Tibial nerve (tissue), 4 donors: ENCODE results near the gene FLT3. TPM values are rescaled to one million over a fixed set of nuclear protein-coding genes. Genes with fewer than 3 reads are reported as not detected.

Source experiments
- DNase-seq, 2 donors: peaks; one replicate each; pipeline ENCODE4 v3.0.0-alpha.2; 2019; ENCODE audit warnings: low spot score in 2 of 2
- H3K27ac ChIP-seq, 4 donors: fragments of 200-600 bp; sonication (generic) in 3 of 4; one replicate each; pipeline ENCODE4 v1.5.1; 2017 to 2019; ENCODE audit warnings: mild to moderate bottlenecking in 1 of 4
- H3K27me3 ChIP-seq, 2 donors: fragments of 200-600 bp; sonication (generic) in 1 of 2; one replicate each; pipeline versions ENCODE4 v1.5.1 to v1.6.0; 2017 to 2019
- H3K36me3 ChIP-seq, 3 donors: fragments of 200-600 bp; sonication (generic); one replicate each; pipeline ENCODE4 v1.5.1; 2018 to 2019
- H3K4me1 ChIP-seq, 4 donors: fragments of 200-600 bp; sonication (generic) in 3 of 4; one replicate each; pipeline ENCODE4 v1.5.1; 2017 to 2019
- H3K4me3 ChIP-seq, 4 donors: fragments of 200-600 bp; sonication (generic) in 3 of 4; one replicate each; pipeline ENCODE4 v1.5.1; 2017 to 2019; ENCODE audit warnings: mild to moderate bottlenecking in 1 of 4, moderate library complexity in 1 of 4
- H3K9me3 ChIP-seq, 4 donors: fragments of 200-600 bp; sonication (generic) in 3 of 4; one replicate each; pipeline ENCODE4 v1.5.1; 2017 to 2019
- EP300 ChIP-seq, 2 donors: sonication (generic); formaldehyde crosslinking; IDR thresholded peaks; one replicate each; pipeline ENCODE4 v1.6.1; 2017; ENCODE audit warnings: antibody characterized with exemption in 2 of 2, mild to moderate bottlenecking in 1 of 2
- POLR2A ChIP-seq, 2 donors: fragments of 450-650 bp; IDR thresholded peaks; one replicate each; pipeline ENCODE4 v1.6.1; 2017; ENCODE audit warnings: antibody characterized with exemption in 2 of 2, mild to moderate bottlenecking in 2 of 2, moderate library complexity in 2 of 2
- WGBS, 2 donors: methylation state at CpG; one replicate each; pipeline ENCODE4 v1.1.5; 2018; 5-methylcytosine and 5-hydroxymethylcytosine counted together
- total RNA-seq, 4 donors: library from RNA; depleted of rRNA; stranded (reverse); fragments of >200 nt; gene quantifications; one replicate each; pipeline ENCODE4 v1.1.0, GENCODE V29; 2016
- TF ChIP-seq, protein P1 (sequence below), 5 experiments: fragments of 200-600 bp in 3 of 5; fragments of 450-650 bp in 2 of 5; sonication (generic) in 3 of 5; IDR thresholded peaks; one replicate each; pipeline ENCODE4 v1.5.1; 2016 to 2019; ENCODE audit warnings: antibody characterized with exemption in 5 of 5, mild to moderate bottlenecking in 3 of 5, moderate library complexity in 2 of 5

The FLT3 gene
- total RNA-seq, 4 donors from 2014 or later = 0.20 to 0.42 (median 0.22) TPM; not detected in 1

DNA sequence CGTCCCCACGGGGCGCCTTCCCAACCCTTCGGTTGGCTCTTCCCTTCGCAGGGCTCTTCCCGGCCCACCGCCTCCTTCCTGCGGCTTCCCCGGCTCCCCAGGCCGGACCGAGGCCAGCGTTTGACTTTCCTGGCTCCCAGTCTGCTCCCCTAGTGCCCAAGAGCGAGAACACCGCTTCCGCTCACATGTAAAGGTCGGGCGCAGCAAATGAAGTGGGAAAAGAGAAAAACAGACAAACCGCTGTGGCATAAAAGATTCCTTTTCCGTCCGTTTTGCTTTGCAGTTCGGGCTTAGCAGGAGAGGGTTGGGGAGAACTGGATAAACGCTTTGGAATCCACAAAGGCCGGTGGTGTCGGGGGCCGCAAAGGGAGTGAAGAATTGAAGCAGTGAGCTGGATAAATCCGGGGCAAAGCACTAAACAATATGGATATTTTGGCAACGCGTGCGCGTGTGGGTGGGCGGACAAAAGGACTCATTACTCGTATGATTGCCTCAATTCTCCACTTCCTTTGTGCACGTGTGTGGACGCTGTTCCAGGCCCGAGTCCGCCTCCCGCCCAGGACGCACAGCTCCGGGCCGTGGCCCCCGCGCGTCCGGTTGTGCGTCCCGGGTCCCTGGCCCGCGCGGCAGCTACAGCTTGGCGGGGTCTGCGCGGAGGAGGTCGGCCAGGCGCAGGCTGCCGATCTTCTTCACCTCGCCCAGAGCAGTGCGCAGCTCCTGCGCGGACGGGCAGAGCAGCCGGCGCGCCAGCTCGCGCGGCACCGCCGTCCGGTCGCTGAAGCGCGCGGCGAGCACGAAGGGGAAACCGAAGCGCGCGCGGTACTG, 122.7 kb downstream of the FLT3 start:
- 2% methylated on average over 41 to 68 of the region's 80 CpGs for WGBS, 2 donors
- Histone ChIP-seq H3K9me3 (no peaks in the 10 kb centered on the region), H3K36me3 (no peaks in the 10 kb centered on the region), H3K27me3 (peaks cover 4 to 98% of the 10 kb centered on the region in 2 donors), H3K27ac (peak overlapping the region in 1 of 4 donors; percentile 60), H3K4me1 (peaks cover 0 to 46% (median 17%) of the 10 kb centered on the region in 4 donors), H3K4me3 (peak overlapping the region in 2 of 4 donors; percentile 14 to 27)
- no peak for DNase-seq
- TF ChIP-seq POLR2A (IDR thresholded peaks at IDR 0.05) (no peak), EP300 (IDR thresholded peaks at IDR 0.05) (no peak)

DNA sequence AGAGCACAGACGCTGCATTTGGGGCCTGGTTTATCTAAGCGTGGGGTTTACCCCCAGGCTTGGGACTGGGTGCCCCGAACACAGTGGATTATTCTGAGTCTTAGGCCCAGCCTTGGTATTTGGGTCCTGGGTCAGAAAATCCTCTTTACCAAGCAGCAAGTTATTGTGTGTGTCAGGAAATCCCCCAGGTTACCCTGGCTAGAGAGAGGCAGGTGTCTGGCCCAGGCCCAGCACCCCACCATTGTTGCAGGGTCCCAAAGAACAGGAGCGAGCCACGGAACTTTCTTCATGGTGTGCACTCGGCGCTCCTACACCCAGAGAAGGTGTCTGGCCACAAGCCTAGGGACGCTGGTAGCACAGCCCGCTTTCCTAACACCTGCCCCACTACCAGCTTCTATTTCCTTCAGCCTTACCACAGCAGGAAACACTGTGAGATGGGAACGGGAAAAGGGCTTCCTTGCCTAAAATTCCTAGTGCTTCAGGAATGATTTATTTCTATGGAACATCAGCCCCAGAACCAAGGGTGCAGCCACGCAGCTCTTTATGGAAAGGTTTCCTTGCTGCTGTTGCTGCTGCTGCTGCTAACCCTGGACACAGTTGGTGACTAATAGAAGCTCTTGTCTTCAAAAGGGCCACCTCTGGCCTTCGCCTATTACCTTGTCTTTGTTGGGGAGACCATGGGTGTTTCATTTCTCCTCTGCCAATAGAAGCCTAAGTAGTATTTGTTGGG, 123.8 kb downstream of the FLT3 start:
- Histone ChIP-seq H3K27me3 (peaks cover 4 to 98% of the 10 kb centered on the region in 2 donors), H3K4me1 (peaks cover 0 to 46% (median 17%) of the 10 kb centered on the region in 4 donors), H3K9me3 (no peaks in the 10 kb centered on the region), H3K4me3 (no peak overlapping the region), H3K27ac (peak overlapping the region in 1 of 4 donors; percentile 62), H3K36me3 (no peaks in the 10 kb centered on the region)
- no peak for DNase-seq
- TF ChIP-seq, protein P1, sequence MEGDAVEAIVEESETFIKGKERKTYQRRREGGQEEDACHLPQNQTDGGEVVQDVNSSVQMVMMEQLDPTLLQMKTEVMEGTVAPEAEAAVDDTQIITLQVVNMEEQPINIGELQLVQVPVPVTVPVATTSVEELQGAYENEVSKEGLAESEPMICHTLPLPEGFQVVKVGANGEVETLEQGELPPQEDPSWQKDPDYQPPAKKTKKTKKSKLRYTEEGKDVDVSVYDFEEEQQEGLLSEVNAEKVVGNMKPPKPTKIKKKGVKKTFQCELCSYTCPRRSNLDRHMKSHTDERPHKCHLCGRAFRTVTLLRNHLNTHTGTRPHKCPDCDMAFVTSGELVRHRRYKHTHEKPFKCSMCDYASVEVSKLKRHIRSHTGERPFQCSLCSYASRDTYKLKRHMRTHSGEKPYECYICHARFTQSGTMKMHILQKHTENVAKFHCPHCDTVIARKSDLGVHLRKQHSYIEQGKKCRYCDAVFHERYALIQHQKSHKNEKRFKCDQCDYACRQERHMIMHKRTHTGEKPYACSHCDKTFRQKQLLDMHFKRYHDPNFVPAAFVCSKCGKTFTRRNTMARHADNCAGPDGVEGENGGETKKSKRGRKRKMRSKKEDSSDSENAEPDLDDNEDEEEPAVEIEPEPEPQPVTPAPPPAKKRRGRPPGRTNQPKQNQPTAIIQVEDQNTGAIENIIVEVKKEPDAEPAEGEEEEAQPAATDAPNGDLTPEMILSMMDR (IDR thresholded peaks at IDR 0.05) = no peak
- TF ChIP-seq EP300 (IDR thresholded peaks at IDR 0.05) (no peak), POLR2A (IDR thresholded peaks at IDR 0.05) (no peak)
- 21 to 22% methylated on average over 11 to 12 of the region's 12 CpGs for WGBS, 2 donors

DNA sequence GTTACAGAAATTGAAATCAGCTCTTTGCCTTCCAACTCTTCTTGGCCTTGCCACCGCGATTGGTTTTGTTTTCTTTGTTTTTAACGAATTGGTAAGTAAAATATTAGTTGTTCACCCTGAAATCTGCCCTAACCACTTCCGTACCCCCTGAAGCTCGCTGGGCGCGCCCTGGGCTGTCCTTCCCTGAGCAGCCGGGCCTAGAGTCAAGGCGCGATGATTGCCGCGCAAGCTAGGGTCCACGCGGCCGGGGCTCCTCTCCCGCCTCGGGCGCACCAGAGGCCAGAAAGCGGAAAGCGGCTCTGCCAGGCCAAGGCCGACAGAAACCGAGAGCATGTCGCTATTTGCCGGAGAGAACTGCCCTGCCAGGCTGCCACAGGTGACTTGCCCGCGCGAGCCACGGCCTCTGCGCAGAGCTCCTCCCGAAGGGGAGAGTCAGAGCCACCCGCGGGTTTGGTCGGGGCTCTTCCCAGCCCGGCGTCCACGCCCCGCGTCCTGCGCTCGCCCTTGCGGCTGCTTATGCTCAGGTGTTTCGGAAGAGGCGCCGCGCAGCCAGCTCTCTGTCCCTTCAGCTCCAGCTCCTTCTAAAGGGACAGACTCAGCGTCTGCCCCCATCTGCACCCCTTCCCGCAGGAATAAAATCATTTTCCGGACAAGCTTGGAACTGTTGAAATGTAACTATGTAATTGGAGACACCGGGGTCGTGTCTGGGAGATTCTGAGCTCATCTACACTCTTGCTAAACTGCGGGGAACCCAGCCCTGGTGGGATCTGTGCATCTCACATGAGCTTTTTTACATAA, 124.6 kb downstream of the FLT3 start:
- H3K9me3 ChIP-seq = no peaks in the 10 kb centered on the region
- 2 to 4% methylated on average over 39 to 46 of the region's 51 CpGs for WGBS, 2 donors

DNA sequence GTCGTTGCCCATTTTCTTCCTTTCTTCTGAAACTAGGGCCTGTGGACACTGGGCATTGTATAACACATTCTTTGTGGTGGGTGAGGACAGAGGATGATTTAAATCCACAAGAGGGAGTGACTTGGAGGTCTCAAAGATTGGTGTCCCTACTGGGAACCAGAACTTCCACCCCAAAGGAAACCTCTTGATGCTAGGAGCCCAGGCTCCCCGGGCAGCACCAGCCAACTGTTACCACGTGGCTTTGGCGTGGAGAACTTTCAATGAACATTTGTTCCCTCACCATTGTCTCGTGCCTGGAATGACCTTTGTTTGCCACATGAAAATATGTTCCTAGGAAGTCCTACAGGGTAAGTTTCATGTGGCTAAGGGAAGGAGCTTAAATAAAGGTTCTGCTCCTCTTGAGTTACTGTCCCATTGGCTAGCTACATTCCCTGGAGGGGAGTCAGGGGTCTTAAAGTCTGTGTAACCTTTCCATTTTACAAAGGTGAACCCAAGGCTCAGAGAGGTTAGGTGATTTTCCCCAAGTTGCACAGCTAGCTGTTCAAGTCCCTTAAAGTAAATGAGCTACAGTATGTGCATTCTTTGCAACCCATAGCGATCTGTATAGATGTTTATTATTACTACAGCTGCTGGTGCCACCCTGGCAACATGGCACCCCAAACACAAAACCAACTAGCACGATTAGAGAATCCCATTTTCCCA, 126.3 kb downstream of the FLT3 start:
- H3K27ac ChIP-seq = no peak overlapping the region
- no peak for DNase-seq
- H3K9me3 ChIP-seq = no peaks in the 10 kb centered on the region
- no peak overlapping the region for H3K4me3 ChIP-seq
- no peaks in the 10 kb centered on the region for H3K36me3 ChIP-seq
- peaks cover 0 to 43% (median 8%) of the 10 kb centered on the region in 4 donors for H3K4me1 ChIP-seq
- H3K27me3 ChIP-seq = peaks cover 3 to 98% of the 10 kb centered on the region in 2 donors
- WGBS, 2 donors = 11 to 12% methylated on average over 7 of the region's 7 CpGs
- TF ChIP-seq EP300 (IDR thresholded peaks at IDR 0.05) (no peak), POLR2A (IDR thresholded peaks at IDR 0.05) (no peak)
- TF ChIP-seq, protein P1 (IDR thresholded peaks at IDR 0.05) = no peak

More for the DNA sequence above, 124.6 kb downstream of the FLT3 start:
- no peaks in the 10 kb centered on the region for H3K36me3 ChIP-seq
- DNase-seq = no peak
- peaks cover 4 to 98% of the 10 kb centered on the region in 2 donors for H3K27me3 ChIP-seq
- peak overlapping the region in 1 of 4 donors; percentile 62 for H3K27ac ChIP-seq
- no peak overlapping the region for H3K4me3 ChIP-seq
- peaks cover 0 to 49% (median 17%) of the 10 kb centered on the region in 4 donors for H3K4me1 ChIP-seq
- no peak for TF ChIP-seq EP300 (IDR thresholded peaks at IDR 0.05)

DNA sequence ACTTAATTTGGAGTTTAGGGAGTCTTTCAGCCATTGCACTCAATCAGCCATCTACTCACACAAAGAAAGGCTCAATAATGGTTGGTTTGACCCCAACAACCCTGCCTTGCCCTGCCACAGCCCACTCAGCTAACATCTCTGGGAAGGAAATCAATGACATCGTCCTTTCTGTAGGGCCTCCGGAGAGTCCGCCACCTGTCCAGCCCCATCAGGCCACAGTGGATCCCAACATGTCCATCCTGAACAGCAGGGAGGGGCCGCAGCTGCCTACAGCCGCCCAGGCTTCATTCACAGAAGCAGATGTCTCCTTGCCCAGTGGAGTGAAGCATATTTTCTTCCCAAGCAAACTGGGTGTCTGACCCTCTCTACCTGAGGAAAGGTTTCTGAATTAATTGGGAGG, 127.1 kb downstream of the FLT3 start:
- Histone ChIP-seq H3K27me3 (peaks cover 3 to 99% of the 10 kb centered on the region in 2 donors), H3K9me3 (no peaks in the 10 kb centered on the region), H3K4me1 (peaks cover 0 to 43% (median 9%) of the 10 kb centered on the region in 4 donors), H3K27ac (no peak overlapping the region), H3K4me3 (no peak overlapping the region), H3K36me3 (no peaks in the 10 kb centered on the region)
- WGBS, 2 donors = 24 to 33% methylated on average over 5 of the region's 5 CpGs
- no peak for DNase-seq
- TF ChIP-seq, protein P1 (IDR thresholded peaks at IDR 0.05) = no peak
- TF ChIP-seq POLR2A (IDR thresholded peaks at IDR 0.05) = no peak
- TF ChIP-seq EP300 (IDR thresholded peaks at IDR 0.05) = no peak
